Body of pancreas (tissue), 4 donors: ENCODE data around the gene STAG2.

Experiments used
- CTCF ChIP-seq, 7 experiments: fragments of 450-650 bp in 4 of 7; fragments of 200-600 bp in 3 of 7; sonication (generic) in 3 of 7; IDR thresholded peaks; one replicate each; pipeline ENCODE4 v1.5.1; 2016 to 2019; ENCODE audit warnings: antibody characterized with exemption in 7 of 7
- POLR2A ChIP-seq, 3 donors: fragments of 450-650 bp; IDR thresholded peaks; one replicate each; pipeline ENCODE4 v1.6.1; 2016; ENCODE audit warnings: antibody characterized with exemption in 3 of 3, mild to moderate bottlenecking in 2 of 3

DNA sequence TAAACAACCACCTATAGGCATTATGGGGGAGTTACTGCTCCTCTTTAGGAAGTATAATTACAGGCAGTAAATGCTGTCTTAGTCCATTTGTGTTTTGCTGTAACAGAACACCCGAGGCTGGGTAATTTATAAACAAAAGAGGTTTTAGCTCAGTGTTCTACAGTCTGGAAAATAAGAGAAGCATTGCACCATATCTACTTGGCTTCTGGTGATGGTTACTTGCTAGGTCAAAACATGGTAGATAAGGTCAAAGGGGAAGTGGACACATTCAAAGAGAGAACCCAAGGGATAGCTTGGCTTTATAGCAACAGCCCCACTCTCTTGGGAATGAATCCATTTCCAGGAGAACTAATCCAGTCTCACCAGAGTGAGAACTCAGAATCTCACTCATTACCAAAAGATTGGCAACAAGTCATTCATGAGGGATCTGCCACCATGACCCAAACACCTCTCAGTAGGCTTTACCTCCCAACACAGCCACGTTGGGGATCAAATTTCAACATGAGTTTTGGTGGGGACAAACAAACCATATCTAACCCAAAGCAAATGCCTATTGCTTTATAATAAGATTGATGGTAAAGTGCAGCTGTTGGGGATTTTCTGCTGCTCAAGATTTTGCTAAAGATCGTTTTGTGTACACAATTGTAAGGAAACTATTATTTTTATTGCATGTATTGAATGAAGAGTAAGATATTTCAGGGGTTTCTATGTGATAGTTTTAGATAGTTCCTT lies 32.6 kb downstream of the STAG2 start:
- no peak for TF ChIP-seq POLR2A (IDR thresholded peaks at IDR 0.05)
- TF ChIP-seq CTCF (IDR thresholded peaks at IDR 0.05), result no peak
